GM21717 (cell line): ENCODE measurements around the gene PMEPA1.

ENCODE experiments used
- ATAC-seq: cut with Tn5 transposase; IDR thresholded peaks from one replicate; pipeline ENCODE4 v1.9.1; 2021; ENCODE audit warnings: mild to moderate bottlenecking, moderate library complexity; ENCODE audit not compliant: unreplicated experiment

Gene PMEPA1

GRCh38 chr20:57709823-57710799, at the start of gene PMEPA1:
Gene PMEPA1, minus strand, starts transcription at chr20:57710015. Its CDS starts 433 bp downstream, at chr20:57709582.
- peak; percentile 62 for ATAC-seq

GRCh38 chr20:57757767-57758166, 48.0 kb upstream of the PMEPA1 start:
- ATAC-seq: no peak

- no peak for ATAC-seq
Measured at GRCh38 chr20:57756921-57757320, 47.1 kb upstream of the PMEPA1 start.

- ATAC-seq: no peak
Measured at GRCh38 chr20:57756213-57756612, 46.4 kb upstream of the PMEPA1 start.

GRCh38 chr20:57755609-57756008, 45.8 kb upstream of the PMEPA1 start:
- ATAC-seq: no peak

GRCh38 chr20:57754190-57754589, 44.4 kb upstream of the PMEPA1 start:
- no peak for ATAC-seq

- no peak for ATAC-seq
Measured at GRCh38 chr20:57753332-57754164, 43.7 kb upstream of the PMEPA1 start.

GRCh38 chr20:57751411-57751810, 41.6 kb upstream of the PMEPA1 start:
- ATAC-seq: no peak

GRCh38 chr20:57749869-57750268, 40.1 kb upstream of the PMEPA1 start:
- ATAC-seq: no peak

GRCh38 chr20:57749131-57749690, 39.4 kb upstream of the PMEPA1 start:
- ATAC-seq: no peak

- ATAC-seq: peak; percentile 52
Measured at GRCh38 chr20:57748601-57749130, 38.9 kb upstream of the PMEPA1 start.

GRCh38 chr20:57747861-57748481, 38.2 kb upstream of the PMEPA1 start:
- ATAC-seq: no peak

- ATAC-seq: no peak
Measured at GRCh38 chr20:57746832-57747404, 37.1 kb upstream of the PMEPA1 start.

- ATAC-seq: no peak
Measured at GRCh38 chr20:57746201-57746600, 36.4 kb upstream of the PMEPA1 start.

- no peak for ATAC-seq
Measured at GRCh38 chr20:57744206-57744605, 34.4 kb upstream of the PMEPA1 start.

- no peak for ATAC-seq
Measured at GRCh38 chr20:57743450-57744095, 33.8 kb upstream of the PMEPA1 start.

- ATAC-seq: no peak
Measured at GRCh38 chr20:57742507-57743181, 32.8 kb upstream of the PMEPA1 start.

GRCh38 chr20:57738484-57738883, 28.7 kb upstream of the PMEPA1 start:
- no peak for ATAC-seq

- ATAC-seq: no peak
Measured at GRCh38 chr20:57738053-57738452, 28.2 kb upstream of the PMEPA1 start.
